BJ (cell line): ENCODE data around the gene DDR2. TPM values are rescaled to one million over a fixed set of nuclear protein-coding genes. Genes with fewer than 3 reads are reported as not detected.
A peak's percentile ranks its signal among the peaks of the same experiment; 100 is the strongest.
"Not testable (repeated sequence)": the region's sequence is repeated elsewhere in the genome, so short reads cannot be mapped to it uniquely, and the experiment has no call there.

Experiments used
- CTCF ChIA-PET: fragments of 350-600 bp; formaldehyde crosslinking; extraction: SDS; loops from one replicate; lab custom pipeline; 2021; ENCODE audit warnings: antibody characterized with exemption, inconsistent platforms; lab: Yijun Ruan, JAX
- POLR2A ChIA-PET: fragments of 300-600 bp; sonication (Branson Sonifier 250); formaldehyde crosslinking; extraction: SDS; loops from one replicate; lab custom pipeline; 2021; ENCODE audit warnings: antibody characterized with exemption; lab: Charles Lee
- DNase-seq: peaks from one replicate; pipeline ENCODE4 v3.0.0-alpha.2; 2011; ENCODE audit warnings: low read depth
- H3K27me3 ChIP-seq: 2 replicates; pipeline ENCODE4 v1.6.0; 2011; ENCODE audit warnings: low read length; ENCODE audit not compliant: control insufficient read depth, insufficient read depth
- H3K36me3 ChIP-seq: 2 replicates; pipeline ENCODE4 v1.5.1; 2011; ENCODE audit warnings: low read length; ENCODE audit not compliant: control insufficient read depth, insufficient read depth
- H3K4me3 ChIP-seq: 2 replicates; pipeline ENCODE4 v1.5.1; 2011; ENCODE audit warnings: low read depth, mild to moderate bottlenecking, control low read depth, low read length
- CTCF ChIP-seq: IDR thresholded peaks from 2 replicates; pipeline ENCODE4 v1.5.1; 2011; ENCODE audit warnings: low read depth, mild to moderate bottlenecking, control low read depth, inconsistent platforms, low read length, moderate library complexity; ENCODE audit not compliant: insufficient read depth
- polyA plus RNA-seq: library from polyadenylated mRNA; depleted of rRNA; stranded (reverse); fragments of >200 nt; gene quantifications from 2 replicates; pipeline ENCODE4 v1.2.3, GENCODE V29; 2011

The DDR2 gene
- polyA plus RNA-seq, 1 experiment = 282 TPM

- POLR2A ChIA-PET, CTCF ChIA-PET, H3K27me3 ChIP-seq, DNase-seq, H3K36me3 ChIP-seq: not testable (repeated sequence)
- H3K4me3 ChIP-seq = peak overlapping the region; percentile 53
Measured at GRCh38 chr1:162790985-162791357, 158.7 kb downstream of the DDR2 start.

GRCh38 chr1:162794284-162794683 is 162.0 kb downstream of the DDR2 start:
- H3K27me3 ChIP-seq, H3K36me3 ChIP-seq, H3K4me3 ChIP-seq, POLR2A ChIA-PET, DNase-seq, CTCF ChIA-PET: not testable (repeated sequence)

- POLR2A ChIA-PET, H3K4me3 ChIP-seq, H3K27me3 ChIP-seq, DNase-seq, CTCF ChIA-PET, H3K36me3 ChIP-seq: not testable (repeated sequence)
Measured at GRCh38 chr1:162796617-162797279, 164.5 kb downstream of the DDR2 start.

GRCh38 chr1:162799995-162800830 is 167.9 kb downstream of the DDR2 start:
- DNase-seq = peak; percentile 21
- H3K27me3 ChIP-seq, H3K4me3 ChIP-seq, H3K36me3 ChIP-seq, POLR2A ChIA-PET: not testable (repeated sequence)
- CTCF ChIA-PET = interaction anchor here (0.6 to 4.5 kb wide), 21 partner anchors 13 to 934 kb away, joined by 3 to 43 read pairs (median 4); no protein-coding TSS in a partner anchor
- TF ChIP-seq CTCF = peak; percentile 60

- CTCF ChIA-PET, H3K36me3 ChIP-seq, DNase-seq, H3K4me3 ChIP-seq, POLR2A ChIA-PET, H3K27me3 ChIP-seq: not testable (repeated sequence)
Measured at GRCh38 chr1:162807503-162807902, 175.2 kb downstream of the DDR2 start.

GRCh38 chr1:162812357-162812756 is 180.1 kb downstream of the DDR2 start:
- CTCF ChIA-PET = not testable (repeated sequence)

GRCh38 chr1:162818136-162818535 is 185.9 kb downstream of the DDR2 start:
- H3K27me3 ChIP-seq, CTCF ChIA-PET, POLR2A ChIA-PET, H3K4me3 ChIP-seq, H3K36me3 ChIP-seq, DNase-seq: not testable (repeated sequence)

More at GRCh38 chr1:162812357-162812756, 180.1 kb downstream of the DDR2 start:
- H3K27me3 ChIP-seq, POLR2A ChIA-PET, H3K4me3 ChIP-seq, DNase-seq, H3K36me3 ChIP-seq: not testable (repeated sequence)

GRCh38 chr1:162818666-162819065 is 186.4 kb downstream of the DDR2 start:
- CTCF ChIA-PET, H3K27me3 ChIP-seq, POLR2A ChIA-PET, DNase-seq, H3K36me3 ChIP-seq, H3K4me3 ChIP-seq: not testable (repeated sequence)
